Tibial nerve (tissue), 4 donors: ENCODE data around the gene PDLIM3. TPM values are rescaled to one million over a fixed set of nuclear protein-coding genes. Genes with fewer than 3 reads are reported as not detected.

Experiments used
- DNase-seq, 2 donors: peaks; one replicate each; pipeline ENCODE4 v3.0.0-alpha.2; 2019; ENCODE audit warnings: low spot score in 2 of 2
- H3K27ac ChIP-seq, 4 donors: fragments of 200-600 bp; sonication (generic) in 3 of 4; one replicate each; pipeline ENCODE4 v1.5.1; 2017 to 2019; ENCODE audit warnings: mild to moderate bottlenecking in 1 of 4
- H3K27me3 ChIP-seq, 2 donors: fragments of 200-600 bp; sonication (generic) in 1 of 2; one replicate each; pipeline versions ENCODE4 v1.5.1 to v1.6.0; 2017 to 2019
- H3K36me3 ChIP-seq, 3 donors: fragments of 200-600 bp; sonication (generic); one replicate each; pipeline ENCODE4 v1.5.1; 2018 to 2019
- H3K4me1 ChIP-seq, 4 donors: fragments of 200-600 bp; sonication (generic) in 3 of 4; one replicate each; pipeline ENCODE4 v1.5.1; 2017 to 2019
- H3K4me3 ChIP-seq, 4 donors: fragments of 200-600 bp; sonication (generic) in 3 of 4; one replicate each; pipeline ENCODE4 v1.5.1; 2017 to 2019; ENCODE audit warnings: mild to moderate bottlenecking in 1 of 4, moderate library complexity in 1 of 4
- H3K9me3 ChIP-seq, 4 donors: fragments of 200-600 bp; sonication (generic) in 3 of 4; one replicate each; pipeline ENCODE4 v1.5.1; 2017 to 2019
- EP300 ChIP-seq, 2 donors: sonication (generic); formaldehyde crosslinking; IDR thresholded peaks; one replicate each; pipeline ENCODE4 v1.6.1; 2017; ENCODE audit warnings: antibody characterized with exemption in 2 of 2, mild to moderate bottlenecking in 1 of 2
- POLR2A ChIP-seq, 2 donors: fragments of 450-650 bp; IDR thresholded peaks; one replicate each; pipeline ENCODE4 v1.6.1; 2017; ENCODE audit warnings: antibody characterized with exemption in 2 of 2, mild to moderate bottlenecking in 2 of 2, moderate library complexity in 2 of 2
- WGBS, 2 donors: methylation state at CpG; one replicate each; pipeline ENCODE4 v1.1.5; 2018; 5-methylcytosine and 5-hydroxymethylcytosine counted together
- total RNA-seq, 4 donors: library from RNA; depleted of rRNA; stranded (reverse); fragments of >200 nt; gene quantifications; one replicate each; pipeline ENCODE4 v1.1.0, GENCODE V29; 2016
- TF ChIP-seq, protein P1 (sequence below), 5 experiments: fragments of 200-600 bp in 3 of 5; fragments of 450-650 bp in 2 of 5; sonication (generic) in 3 of 5; IDR thresholded peaks; one replicate each; pipeline ENCODE4 v1.5.1; 2016 to 2019; ENCODE audit warnings: antibody characterized with exemption in 5 of 5, mild to moderate bottlenecking in 3 of 5, moderate library complexity in 2 of 5

The PDLIM3 gene
- total RNA-seq, 4 donors from 2014 or later, result 24.5 to 56.9 (median 45.0) TPM

DNA sequence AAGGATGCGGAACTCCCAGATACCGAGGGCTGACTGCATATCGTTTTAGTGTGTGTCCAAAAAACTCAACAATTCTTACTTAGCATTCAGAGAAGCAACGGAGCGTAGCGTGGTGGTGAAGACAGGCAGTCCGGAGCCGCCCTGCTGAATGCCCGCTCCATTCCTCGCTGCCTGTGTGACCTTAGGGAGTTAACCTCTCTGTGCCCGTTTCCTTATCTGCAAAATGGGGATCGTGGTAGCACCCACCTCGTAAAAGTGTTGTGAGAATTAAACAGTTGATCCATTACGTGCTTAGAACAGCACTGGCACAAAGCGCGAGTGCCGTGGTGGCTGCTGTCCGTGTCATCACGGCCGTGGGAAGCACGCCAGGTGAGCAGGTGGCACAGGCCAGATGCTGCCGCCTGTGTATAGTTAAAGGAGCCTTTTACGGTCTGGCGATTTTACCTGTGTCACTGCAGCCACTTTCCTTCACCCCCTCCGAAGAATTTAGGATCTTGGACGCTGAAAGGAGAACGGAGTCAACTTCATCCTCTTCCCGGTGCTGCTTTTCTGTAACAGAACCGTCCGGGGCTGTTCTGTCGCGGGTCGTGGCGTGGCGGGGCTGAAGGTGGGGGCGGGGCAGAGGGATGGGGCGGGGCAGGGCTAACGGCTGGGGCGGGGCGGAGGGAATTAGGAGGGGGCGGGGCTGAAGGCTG is 64.7 kb downstream of the PDLIM3 start:
- Histone ChIP-seq H3K9me3 (no peaks in the 10 kb centered on the region), H3K27me3 (no peaks in the 10 kb centered on the region), H3K36me3 (no peaks in the 10 kb centered on the region), H3K4me1 (peaks cover 0 to 14% (median 0%) of the 10 kb centered on the region in 4 donors), H3K4me3 (peak overlapping the region; percentile 55 to 99 (median 80)), H3K27ac (peak overlapping the region in 3 of 4 donors; percentile 67 to 85 (median 70))
- WGBS, 2 donors, result 3 to 4% methylated on average over 27 to 28 of the region's 41 CpGs
- peak; percentile 28 to 43 for DNase-seq
- peak in 1 of 2 donors; percentile 7 for TF ChIP-seq EP300 (IDR thresholded peaks at IDR 0.05)
- TF ChIP-seq POLR2A (IDR thresholded peaks at IDR 0.05), result no peak

DNA sequence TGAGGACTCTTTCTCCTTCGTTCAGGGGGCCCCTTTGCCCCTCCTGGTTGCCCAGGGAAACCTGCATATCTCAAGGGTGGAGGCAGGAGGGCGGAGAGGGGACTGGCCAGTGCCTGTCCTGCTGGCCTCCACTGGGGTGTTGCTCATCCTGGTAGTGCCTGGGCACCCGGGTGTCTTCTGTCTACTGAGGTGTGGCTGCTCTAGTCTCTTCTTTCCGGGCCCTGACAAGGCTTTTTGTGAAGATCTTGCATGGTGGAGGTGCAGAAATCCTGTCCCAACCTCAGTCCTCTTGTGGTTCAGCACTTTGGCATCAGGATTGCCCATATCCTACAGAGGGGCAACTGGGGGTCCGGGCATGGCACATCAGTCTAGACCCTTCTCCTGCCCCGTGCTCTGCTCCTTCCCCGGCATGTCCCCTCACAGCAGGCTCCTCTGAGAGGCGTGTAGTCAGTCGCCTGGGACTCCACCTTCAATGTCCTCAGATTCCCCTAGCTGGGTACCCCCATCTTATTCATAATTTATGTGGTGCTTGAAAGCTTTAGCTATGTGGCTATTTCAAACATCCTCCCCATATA is 65.6 kb downstream of the PDLIM3 start:
- TF ChIP-seq POLR2A (IDR thresholded peaks at IDR 0.05) (no peak), EP300 (IDR thresholded peaks at IDR 0.05) (no peak)
- TF ChIP-seq, protein P1, sequence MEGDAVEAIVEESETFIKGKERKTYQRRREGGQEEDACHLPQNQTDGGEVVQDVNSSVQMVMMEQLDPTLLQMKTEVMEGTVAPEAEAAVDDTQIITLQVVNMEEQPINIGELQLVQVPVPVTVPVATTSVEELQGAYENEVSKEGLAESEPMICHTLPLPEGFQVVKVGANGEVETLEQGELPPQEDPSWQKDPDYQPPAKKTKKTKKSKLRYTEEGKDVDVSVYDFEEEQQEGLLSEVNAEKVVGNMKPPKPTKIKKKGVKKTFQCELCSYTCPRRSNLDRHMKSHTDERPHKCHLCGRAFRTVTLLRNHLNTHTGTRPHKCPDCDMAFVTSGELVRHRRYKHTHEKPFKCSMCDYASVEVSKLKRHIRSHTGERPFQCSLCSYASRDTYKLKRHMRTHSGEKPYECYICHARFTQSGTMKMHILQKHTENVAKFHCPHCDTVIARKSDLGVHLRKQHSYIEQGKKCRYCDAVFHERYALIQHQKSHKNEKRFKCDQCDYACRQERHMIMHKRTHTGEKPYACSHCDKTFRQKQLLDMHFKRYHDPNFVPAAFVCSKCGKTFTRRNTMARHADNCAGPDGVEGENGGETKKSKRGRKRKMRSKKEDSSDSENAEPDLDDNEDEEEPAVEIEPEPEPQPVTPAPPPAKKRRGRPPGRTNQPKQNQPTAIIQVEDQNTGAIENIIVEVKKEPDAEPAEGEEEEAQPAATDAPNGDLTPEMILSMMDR (IDR thresholded peaks at IDR 0.05), result no peak
- no peaks in the 10 kb centered on the region for H3K27me3 ChIP-seq
- no peaks in the 10 kb centered on the region for H3K36me3 ChIP-seq
- 74 to 75% methylated on average over 9 of the region's 9 CpGs for WGBS, 2 donors
- H3K4me3 ChIP-seq, result no peak overlapping the region
- no peak for DNase-seq
- no peak overlapping the region for H3K27ac ChIP-seq
- peaks cover 0 to 14% (median 0%) of the 10 kb centered on the region in 4 donors for H3K4me1 ChIP-seq
- H3K9me3 ChIP-seq, result no peaks in the 10 kb centered on the region

DNA sequence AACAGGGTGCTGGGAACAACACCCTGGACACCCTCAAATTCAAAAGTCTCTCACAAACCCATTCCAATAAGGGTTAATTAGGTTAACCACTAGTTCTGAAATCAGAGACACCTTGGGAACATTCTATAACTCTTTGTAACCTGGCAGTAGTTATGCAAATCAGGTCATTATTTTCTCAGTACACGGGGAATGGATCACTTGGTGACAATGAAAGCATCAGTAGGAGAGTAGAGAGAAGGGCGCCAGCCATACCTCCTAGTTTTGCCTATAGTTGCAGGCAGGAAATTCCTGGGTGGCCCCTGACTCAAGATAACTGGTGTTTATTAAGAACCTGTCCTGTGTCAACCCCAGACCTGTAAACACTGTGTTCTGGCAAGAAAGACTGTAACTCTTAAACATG is 66.3 kb downstream of the PDLIM3 start:
- WGBS, 2 donors, result 86 to 88% methylated on average over 2 of the region's 2 CpGs
- no peaks in the 10 kb centered on the region for H3K9me3 ChIP-seq
- H3K27me3 ChIP-seq, result no peaks in the 10 kb centered on the region
- H3K4me1 ChIP-seq, result peaks cover 0 to 14% (median 0%) of the 10 kb centered on the region in 4 donors
- TF ChIP-seq, protein P1 (IDR thresholded peaks at IDR 0.05), result no peak
- TF ChIP-seq EP300 (IDR thresholded peaks at IDR 0.05) (no peak), POLR2A (IDR thresholded peaks at IDR 0.05) (no peak)
- DNase-seq, result no peak
- H3K4me3 ChIP-seq, result no peak overlapping the region
- no peaks in the 10 kb centered on the region for H3K36me3 ChIP-seq
- H3K27ac ChIP-seq, result no peak overlapping the region

DNA sequence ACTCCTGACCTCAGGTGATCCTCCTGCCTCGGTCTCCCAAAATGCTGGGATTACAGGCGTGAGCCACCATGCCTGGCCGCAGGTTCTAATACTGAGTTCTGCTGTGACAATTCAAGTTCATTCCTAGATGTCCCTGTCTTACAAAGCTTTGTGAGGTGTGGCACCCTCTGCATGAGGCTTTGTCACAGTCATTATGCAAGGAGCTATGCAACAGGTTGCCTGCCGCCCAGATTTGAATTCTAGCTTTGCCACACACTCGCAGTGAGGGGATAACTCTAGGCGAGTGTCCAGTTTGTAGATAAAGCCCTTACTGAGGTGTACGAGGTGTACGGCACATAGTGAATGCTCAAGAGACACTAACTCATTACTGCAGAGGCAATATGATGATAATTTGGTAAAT is 67.3 kb downstream of the PDLIM3 start:
- WGBS, 2 donors, result 90 to 96% methylated on average over 8 of the region's 8 CpGs
- no peak overlapping the region for H3K27ac ChIP-seq
- H3K27me3 ChIP-seq, result no peaks in the 10 kb centered on the region
- H3K4me3 ChIP-seq, result no peak overlapping the region
- peaks cover 0 to 14% (median 0%) of the 10 kb centered on the region in 4 donors for H3K4me1 ChIP-seq
- no peak for DNase-seq
- H3K36me3 ChIP-seq, result no peaks in the 10 kb centered on the region
- TF ChIP-seq POLR2A (IDR thresholded peaks at IDR 0.05) (no peak), EP300 (IDR thresholded peaks at IDR 0.05) (no peak)
- TF ChIP-seq, protein P1 (IDR thresholded peaks at IDR 0.05), result no peak
- no peaks in the 10 kb centered on the region for H3K9me3 ChIP-seq

DNA sequence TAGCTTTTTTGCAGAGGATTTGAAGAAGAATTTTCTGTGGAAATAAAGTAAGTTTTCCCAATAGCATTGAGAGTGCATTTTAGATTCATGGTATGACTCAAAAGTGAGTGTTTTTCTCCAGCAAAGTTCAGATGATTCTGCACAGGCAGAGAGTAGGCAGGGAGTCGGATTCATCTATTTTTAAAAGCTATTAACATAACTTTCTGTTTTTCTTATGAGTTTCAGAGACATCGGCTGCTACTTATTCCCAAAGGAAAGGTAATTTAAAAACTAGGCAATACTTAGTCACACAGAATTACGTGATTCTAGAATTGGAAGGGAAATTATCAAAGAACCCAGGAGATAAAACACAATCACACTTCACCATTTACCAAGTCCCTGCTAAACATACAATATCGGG is 68.2 kb downstream of the PDLIM3 start:
- no peaks in the 10 kb centered on the region for H3K27me3 ChIP-seq
- no peak for DNase-seq
- TF ChIP-seq POLR2A (IDR thresholded peaks at IDR 0.05), result no peak
- TF ChIP-seq, protein P1 (IDR thresholded peaks at IDR 0.05), result no peak
- no peak for TF ChIP-seq EP300 (IDR thresholded peaks at IDR 0.05)
- no peak overlapping the region for H3K4me3 ChIP-seq
- H3K9me3 ChIP-seq, result no peaks in the 10 kb centered on the region
- H3K36me3 ChIP-seq, result no peaks in the 10 kb centered on the region
- H3K27ac ChIP-seq, result no peak overlapping the region
- peaks cover 0 to 10% (median 0%) of the 10 kb centered on the region in 4 donors for H3K4me1 ChIP-seq
- 42 to 48% methylated on average over 4 of the region's 4 CpGs for WGBS, 2 donors
